Measurements from ENCODE around the gene CYP2J2. TPM values are rescaled to one million over a fixed set of nuclear protein-coding genes. Genes with fewer than 3 reads are reported as not detected.

The CYP2J2 gene
- polyA plus RNA-seq, 1 donor from 2014 or later, result not detected

DNA sequence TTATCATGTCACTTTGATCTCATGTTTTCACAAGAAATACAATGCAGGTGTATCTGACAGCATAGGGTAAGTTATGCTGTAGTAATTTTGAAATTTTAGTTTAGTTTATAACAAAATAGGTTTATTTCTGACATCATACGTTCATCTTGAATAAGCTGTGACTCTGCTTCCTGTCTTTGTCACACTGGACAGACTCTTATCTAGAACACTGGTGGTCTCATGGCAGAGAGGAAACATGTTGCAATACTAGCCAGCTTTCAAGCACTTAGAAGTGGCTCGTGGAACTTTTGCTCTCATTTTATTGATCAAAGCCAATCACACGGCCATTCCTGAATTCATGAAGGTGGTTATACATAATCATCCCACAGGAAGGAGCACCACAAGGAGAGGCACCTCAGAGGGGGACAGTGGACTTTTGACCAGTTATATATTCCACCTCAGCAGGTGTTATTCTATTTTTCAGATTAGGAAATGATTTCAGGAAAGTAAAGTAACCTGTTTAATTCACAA lies 46.5 kb downstream of the CYP2J2 start:
- H2AFZ ChIP-seq (ENCODE audit: low read depth, low read length), result no peak overlapping the region
- no peak overlapping the region for H3K9ac ChIP-seq (ENCODE audit: low read length)
- no peaks in the 10 kb centered on the region for H3K27me3 ChIP-seq (ENCODE audit: insufficient read depth, low read depth, low read length)
- no peaks in the 10 kb centered on the region for H3K36me3 ChIP-seq (ENCODE audit: insufficient read depth, low read length)
- no peaks in the 10 kb centered on the region for H3K79me2 ChIP-seq (replicated peaks; ENCODE audit: insufficient read depth, low read length)
- no peaks in the 10 kb centered on the region for H3K9me3 ChIP-seq (ENCODE audit: low read length)
- no peaks in the 10 kb centered on the region for H3F3A ChIP-seq (ENCODE audit: insufficient read depth, low read length, poor library complexity, severe bottlenecking)
- H3K9me2 ChIP-seq (ENCODE audit: insufficient read depth, low read length), result no peaks in the 10 kb centered on the region
- H3K4me2 ChIP-seq (ENCODE audit: low read length), result no peak overlapping the region
- H3K4me3 ChIP-seq (ENCODE audit: low read length), result no peak overlapping the region
- no peaks in the 10 kb centered on the region for H4K20me1 ChIP-seq (ENCODE audit: insufficient read depth)
- H3K27ac ChIP-seq (ENCODE audit: low read length), result no peak overlapping the region
- TF ChIP-seq, protein P1, sequence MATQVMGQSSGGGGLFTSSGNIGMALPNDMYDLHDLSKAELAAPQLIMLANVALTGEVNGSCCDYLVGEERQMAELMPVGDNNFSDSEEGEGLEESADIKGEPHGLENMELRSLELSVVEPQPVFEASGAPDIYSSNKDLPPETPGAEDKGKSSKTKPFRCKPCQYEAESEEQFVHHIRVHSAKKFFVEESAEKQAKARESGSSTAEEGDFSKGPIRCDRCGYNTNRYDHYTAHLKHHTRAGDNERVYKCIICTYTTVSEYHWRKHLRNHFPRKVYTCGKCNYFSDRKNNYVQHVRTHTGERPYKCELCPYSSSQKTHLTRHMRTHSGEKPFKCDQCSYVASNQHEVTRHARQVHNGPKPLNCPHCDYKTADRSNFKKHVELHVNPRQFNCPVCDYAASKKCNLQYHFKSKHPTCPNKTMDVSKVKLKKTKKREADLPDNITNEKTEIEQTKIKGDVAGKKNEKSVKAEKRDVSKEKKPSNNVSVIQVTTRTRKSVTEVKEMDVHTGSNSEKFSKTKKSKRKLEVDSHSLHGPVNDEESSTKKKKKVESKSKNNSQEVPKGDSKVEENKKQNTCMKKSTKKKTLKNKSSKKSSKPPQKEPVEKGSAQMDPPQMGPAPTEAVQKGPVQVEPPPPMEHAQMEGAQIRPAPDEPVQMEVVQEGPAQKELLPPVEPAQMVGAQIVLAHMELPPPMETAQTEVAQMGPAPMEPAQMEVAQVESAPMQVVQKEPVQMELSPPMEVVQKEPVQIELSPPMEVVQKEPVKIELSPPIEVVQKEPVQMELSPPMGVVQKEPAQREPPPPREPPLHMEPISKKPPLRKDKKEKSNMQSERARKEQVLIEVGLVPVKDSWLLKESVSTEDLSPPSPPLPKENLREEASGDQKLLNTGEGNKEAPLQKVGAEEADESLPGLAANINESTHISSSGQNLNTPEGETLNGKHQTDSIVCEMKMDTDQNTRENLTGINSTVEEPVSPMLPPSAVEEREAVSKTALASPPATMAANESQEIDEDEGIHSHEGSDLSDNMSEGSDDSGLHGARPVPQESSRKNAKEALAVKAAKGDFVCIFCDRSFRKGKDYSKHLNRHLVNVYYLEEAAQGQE (IDR thresholded peaks at IDR 0.05; ENCODE audit: borderline replicate concordance), result no peak

DNA sequence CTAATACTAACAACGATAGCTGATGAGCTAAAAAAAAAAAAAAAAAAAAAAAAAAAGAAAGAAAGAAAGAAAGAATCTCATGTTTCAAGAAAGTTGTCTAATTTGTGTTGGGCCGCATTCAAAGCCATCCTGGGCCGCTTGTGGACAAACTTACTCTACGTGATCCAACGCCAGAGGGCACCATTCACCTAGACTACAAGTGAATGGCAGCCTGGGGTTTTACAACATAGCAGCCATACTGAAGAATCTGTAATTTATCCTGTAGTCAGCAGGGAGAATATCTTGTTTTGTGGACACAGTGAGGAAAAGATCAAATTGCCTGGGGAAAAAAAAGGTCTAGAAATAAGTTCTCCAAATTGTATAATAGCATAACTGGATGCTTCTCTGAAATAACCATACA lies 47.0 kb downstream of the CYP2J2 start:
- Histone ChIP-seq H3K4me2 (ENCODE audit: low read length) (no peak overlapping the region), H3K79me2 (replicated peaks; ENCODE audit: insufficient read depth, low read length) (no peaks in the 10 kb centered on the region), H3K9me2 (ENCODE audit: insufficient read depth, low read length) (no peaks in the 10 kb centered on the region), H3K4me3 (ENCODE audit: low read length) (no peak overlapping the region), H4K20me1 (ENCODE audit: insufficient read depth) (no peaks in the 10 kb centered on the region), H3K27ac (ENCODE audit: low read length) (no peak overlapping the region), H3K9me3 (ENCODE audit: low read length) (no peaks in the 10 kb centered on the region), H3F3A (ENCODE audit: insufficient read depth, low read length, poor library complexity, severe bottlenecking) (no peaks in the 10 kb centered on the region), H2AFZ (ENCODE audit: low read depth, low read length) (no peak overlapping the region), H3K27me3 (ENCODE audit: insufficient read depth, low read depth, low read length) (no peaks in the 10 kb centered on the region), H3K36me3 (ENCODE audit: insufficient read depth, low read length) (peaks cover 3% of the 10 kb centered on the region), H3K9ac (ENCODE audit: low read length) (no peak overlapping the region)
- TF ChIP-seq, protein P2, sequence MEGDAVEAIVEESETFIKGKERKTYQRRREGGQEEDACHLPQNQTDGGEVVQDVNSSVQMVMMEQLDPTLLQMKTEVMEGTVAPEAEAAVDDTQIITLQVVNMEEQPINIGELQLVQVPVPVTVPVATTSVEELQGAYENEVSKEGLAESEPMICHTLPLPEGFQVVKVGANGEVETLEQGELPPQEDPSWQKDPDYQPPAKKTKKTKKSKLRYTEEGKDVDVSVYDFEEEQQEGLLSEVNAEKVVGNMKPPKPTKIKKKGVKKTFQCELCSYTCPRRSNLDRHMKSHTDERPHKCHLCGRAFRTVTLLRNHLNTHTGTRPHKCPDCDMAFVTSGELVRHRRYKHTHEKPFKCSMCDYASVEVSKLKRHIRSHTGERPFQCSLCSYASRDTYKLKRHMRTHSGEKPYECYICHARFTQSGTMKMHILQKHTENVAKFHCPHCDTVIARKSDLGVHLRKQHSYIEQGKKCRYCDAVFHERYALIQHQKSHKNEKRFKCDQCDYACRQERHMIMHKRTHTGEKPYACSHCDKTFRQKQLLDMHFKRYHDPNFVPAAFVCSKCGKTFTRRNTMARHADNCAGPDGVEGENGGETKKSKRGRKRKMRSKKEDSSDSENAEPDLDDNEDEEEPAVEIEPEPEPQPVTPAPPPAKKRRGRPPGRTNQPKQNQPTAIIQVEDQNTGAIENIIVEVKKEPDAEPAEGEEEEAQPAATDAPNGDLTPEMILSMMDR (IDR thresholded peaks at IDR 0.05; ENCODE audit: poor library complexity, severe bottlenecking), result peak; percentile 59
- TF ChIP-seq EP300 (conservative IDR thresholded peaks at IDR 0.05; ENCODE audit: poor library complexity, severe bottlenecking) (no peak), MXI1 (conservative IDR thresholded peaks at IDR 0.05; ENCODE audit: poor library complexity, severe bottlenecking) (no peak), RAD21 (conservative IDR thresholded peaks at IDR 0.05) (peak; percentile 60), POLR2AphosphoS5 (IDR thresholded peaks at IDR 0.05) (no peak), EZH2 (IDR thresholded peaks at IDR 0.05; ENCODE audit: borderline replicate concordance, insufficient read depth, low read length, poor library complexity, severe bottlenecking) (no peak), TAF1 (IDR thresholded peaks at IDR 0.05; ENCODE audit: low read depth) (no peak), SMC3 (conservative IDR thresholded peaks at IDR 0.05; ENCODE audit: poor library complexity) (peak; percentile 68)
- TF ChIP-seq, protein P1 (IDR thresholded peaks at IDR 0.05; ENCODE audit: borderline replicate concordance), result no peak

All from neural cell (in vitro differentiated cells).